Amniotic epithelial cell (primary cell): Measurements from ENCODE around the gene FOSL1.
A peak's percentile ranks its signal among the peaks of the same experiment; 100 is the strongest.

Source experiments
- DNase-seq: peaks from one replicate; pipeline ENCODE4 v3.0.0-alpha.2; 2010; ENCODE audit warnings: low read depth

Gene FOSL1

DNA sequence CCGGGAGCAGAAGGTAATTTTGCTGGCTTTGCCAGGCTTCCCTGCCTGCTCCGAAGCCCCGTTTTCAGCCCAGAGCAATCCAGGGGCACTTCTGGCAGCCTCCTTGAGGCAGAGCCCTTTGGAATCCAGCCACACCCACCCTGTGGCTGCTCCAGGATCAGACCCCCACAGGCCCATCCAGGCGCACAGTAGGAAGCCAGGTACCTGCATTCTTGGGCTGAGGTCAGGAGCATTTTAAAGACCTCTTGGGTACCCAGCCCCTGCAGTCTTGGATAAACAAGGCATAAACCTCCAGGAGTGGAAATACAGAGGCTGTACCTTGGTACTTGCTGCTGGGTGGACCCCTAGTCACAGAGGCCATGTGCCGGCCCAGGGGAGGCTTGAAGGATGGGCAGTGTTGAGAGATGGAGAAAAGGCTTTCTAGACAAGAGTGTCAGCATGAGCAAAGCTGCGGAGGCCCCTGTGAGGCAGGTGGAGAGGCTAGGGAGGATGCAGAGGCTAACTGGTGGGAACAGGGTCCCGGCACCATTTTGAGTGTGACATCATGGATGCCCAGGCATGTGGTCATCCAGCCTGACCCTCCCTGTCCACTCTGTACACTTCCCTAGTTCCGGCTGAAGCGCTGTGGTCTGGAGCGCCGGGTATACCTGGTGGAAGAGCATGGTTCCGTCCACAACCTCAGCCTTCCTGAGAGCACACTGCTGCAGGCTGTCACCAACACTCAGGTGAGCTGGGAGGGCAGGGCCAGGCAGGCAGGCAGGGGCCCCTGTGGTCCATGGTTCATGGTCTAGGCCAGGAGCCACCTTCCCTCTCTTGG is 36.1 kb downstream of the FOSL1 start:
- no peak for DNase-seq

DNA sequence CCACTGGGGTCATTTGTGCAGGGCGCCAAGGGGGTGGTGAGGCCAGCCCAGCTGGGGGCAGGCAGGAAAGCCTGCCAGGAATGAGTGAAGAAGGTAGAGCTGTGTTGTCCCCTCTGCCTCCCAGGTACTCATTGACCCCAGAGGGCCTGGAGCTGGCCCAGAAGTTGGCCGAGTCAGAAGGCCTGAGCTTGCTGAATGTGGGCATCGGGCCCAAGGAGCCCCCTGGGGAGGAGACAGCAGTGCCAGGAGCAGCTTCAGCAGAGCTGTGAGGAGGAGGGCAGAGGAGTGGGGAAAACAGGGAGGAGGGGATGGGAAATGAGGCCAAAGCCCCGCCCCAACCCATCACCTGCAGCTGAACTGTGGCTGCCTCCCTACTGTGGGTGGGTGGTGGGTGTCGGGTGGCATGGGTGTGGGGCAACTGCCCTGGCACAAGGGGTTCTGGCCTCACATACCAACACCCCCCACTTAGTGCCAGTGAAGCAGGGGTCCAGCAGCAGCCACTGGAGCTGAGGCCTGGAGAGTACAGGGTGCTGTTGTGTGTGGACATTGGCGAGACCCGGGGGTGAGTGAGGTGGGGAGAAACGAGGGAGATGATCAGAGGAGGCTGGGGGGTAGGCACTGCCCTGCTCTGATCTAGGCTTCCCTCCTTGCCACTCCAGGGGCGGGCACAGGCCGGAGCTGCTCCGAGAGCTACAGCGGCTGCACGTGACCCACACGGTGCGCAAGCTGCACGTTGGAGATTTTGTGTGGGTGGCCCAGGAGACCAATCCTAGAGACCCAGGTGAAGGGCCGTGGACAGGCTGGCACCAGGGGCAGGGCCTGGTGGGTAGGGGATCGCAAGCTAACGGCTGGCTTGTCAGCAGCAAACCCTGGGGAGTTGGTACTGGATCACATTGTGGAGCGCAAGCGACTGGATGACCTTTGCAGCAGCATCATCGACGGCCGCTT is 37.0 kb downstream of the FOSL1 start:
- no peak for DNase-seq

DNA sequence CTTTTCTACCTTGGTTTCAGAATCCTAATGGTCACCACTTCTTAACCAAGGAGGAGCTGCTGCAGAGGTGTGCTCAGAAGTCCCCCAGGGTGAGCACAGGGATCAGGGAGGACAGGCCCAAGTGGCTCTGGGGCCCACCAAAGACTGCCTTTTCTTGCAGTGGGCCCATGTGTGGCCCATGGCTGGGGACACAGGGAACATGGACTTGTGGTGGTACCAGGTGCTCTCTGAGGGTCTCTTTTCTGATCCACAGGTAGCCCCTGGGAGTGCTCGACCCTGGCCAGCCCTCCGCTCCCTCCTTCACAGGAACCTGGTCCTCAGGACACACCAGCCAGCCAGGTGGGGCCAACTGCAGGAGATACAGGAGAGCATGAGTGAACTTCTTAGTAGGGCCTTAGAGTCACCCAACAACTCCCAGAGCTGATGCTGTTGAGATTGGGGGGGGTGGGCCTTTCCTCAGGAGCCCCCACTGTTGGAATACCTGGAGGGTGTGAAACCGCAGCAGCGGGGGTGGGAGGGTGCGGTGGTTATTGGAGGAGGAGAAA is 37.9 kb downstream of the FOSL1 start:
- DNase-seq: no peak

DNA sequence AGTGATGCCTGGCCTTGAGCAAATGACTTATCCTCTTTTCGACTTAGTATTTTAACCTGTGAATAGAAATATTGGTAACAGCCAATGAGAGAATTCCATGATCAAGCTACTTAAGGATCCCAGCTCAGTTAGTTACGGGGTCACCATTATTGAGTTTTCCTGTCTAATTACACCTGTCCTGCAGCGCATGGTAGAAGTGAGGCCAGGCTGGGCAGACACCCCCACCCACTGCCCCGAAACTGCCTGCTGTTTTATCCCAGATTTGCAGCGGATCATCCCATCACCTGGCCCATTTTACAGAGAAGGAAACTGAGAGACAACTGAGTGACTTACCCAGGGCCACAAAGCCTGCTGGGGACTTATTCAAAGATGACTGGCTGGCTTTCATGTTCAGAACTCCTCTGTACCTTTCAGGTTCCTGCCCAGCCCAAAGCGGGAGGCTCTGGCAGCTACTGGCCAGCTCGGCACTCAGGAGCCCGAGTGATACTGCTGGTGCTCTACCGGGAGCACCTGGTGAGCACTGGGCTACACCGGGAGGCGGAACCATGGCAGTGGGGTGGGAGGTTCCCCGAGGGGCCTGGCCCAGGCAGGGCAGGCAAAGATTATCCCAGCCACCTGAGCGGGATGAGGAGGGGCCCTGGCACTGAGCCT is 38.5 kb downstream of the FOSL1 start:
- no peak for DNase-seq

DNA sequence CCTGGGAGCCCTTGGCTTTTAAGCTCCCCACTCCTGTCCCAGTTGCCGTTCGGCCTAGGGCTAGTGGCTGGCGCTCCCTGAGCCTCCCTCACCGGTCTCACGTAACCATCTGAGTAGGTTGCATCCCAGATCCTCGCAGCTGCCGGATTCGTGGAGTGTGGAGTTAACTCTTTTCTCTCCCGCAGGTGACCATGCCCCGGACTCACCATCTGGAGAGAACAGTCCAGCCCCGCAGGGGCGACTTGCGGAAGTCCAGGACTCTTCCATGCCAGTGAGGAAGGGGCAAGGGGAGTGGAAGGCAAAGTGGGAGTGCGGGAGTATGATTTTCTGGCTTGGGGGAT is 39.1 kb downstream of the FOSL1 start:
- DNase-seq: no peak

DNA sequence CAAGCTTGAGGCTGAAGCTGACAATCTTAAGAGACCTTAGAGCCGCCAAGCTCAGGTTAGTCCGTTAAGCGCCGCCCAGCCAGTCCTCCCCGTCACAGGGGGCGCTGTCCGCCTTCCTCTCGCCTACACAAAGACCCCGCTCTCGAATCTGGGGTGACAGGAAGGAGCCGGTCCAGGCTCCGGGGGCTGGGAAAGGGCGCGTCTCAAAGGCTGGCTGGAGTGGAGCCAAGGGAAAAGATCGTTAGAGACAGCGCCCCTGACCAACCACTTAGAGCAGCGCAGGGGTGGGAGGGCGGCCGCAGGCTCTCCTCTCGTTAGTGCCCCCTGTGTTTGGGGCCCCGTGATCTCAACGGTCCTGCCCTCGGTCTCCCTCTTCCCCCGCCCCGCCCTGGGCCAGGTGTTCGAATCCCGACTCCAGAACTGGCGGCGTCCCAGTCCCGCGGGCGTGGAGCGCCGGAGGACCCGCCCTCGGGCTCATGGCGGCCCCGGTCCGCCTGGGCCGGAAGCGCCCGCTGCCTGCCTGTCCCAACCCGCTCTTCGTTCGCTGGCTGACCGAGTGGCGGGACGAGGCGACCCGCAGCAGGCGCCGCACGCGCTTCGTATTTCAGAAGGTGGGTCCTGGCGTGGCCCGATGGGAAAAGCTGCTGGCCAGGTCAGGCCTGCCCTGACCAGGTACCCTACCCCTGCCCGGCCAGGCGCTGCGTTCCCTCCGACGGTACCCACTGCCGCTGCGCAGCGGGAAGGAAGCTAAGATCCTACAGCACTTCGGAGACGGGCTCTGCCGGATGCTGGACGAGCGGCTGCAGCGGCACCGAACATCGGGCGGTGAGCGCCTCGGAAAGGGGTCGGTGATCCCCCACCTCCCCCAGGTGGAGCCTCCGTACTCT is 39.7 kb downstream of the FOSL1 start, which contains the start of gene MUS81:
Gene MUS81 (plus strand): TSS at position 156 of the 887 bp plus-strand sequence. CDS start 321 bp downstream, at position 477.
- peak; percentile 97 for DNase-seq

DNA sequence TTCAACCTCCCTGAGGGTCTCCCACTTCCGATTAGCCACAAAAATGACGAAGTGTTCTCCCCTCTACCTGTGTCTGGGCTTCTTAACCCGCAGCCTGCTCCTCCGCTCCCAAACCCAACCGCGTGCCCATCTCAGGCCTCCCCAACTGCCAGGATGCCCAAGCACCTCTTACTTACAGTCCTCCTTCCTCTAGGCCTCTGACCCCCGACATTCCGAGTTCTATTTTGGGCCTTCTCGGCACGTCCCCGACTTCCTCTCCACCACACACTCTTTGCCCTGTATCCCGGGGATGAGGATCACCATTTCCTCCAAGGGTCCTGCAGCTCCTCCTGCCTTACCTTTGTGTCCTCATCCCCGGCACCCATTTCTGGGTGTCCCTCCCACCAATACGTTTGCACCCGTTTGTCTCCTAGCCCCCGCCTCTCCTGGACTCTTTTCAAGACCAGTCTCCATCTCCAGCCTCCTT is 40.3 kb downstream of the FOSL1 start:
- no peak for DNase-seq

DNA sequence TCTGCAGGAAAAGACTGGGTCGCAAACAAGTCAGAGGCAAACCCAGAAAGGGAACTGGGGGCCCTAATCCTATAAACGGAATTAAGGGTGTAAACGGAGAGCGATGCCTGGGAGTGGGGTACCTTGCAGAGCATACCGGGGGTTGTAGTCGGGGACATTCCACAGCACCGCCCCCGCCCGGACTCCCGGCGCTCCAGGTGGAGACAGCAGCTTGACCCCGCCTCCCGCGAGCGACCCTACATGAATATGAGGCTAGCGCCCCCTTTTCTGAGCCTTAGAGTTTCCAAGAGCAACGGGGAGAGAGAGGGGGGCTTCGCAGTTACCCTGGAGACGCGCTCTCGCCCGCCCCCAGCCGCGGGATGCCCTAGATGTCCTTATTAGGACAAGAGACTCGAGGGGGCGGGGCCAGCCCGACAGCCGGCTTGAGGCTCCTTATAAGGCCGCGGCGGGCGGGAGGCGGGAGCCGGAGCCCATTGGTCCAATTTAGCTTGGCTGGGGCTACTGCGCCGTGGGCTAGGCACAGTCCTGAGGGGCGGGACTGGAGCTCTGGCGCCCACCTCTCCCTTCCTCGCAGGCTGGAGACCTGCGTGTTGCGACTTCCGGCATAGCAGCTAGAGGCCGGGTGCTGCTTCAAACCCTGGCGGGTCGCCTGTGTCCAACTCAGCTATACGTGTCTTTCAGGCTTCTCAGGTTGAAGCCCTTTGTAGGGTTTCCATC is 40.9 kb downstream of the FOSL1 start:
- DNase-seq: peak; percentile 98

DNA sequence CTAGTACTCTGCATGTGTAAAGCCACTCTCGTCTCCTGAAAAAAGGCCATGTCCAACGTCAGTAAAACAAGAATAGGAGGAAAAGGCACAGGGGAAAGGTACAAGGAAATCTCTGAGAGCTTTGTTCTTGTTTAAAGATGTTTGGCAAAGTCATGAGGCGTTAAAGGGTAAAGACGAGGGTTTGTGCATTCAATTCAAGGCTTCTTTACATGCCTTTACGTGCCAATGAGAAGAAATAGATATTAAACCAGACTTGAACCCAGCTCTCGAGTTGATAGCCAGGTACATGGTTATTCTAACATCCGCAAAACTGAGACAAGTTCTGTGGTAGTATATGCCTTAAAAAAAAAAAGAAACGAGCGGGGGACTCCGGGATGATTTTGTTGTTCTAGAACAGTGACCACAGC is 41.5 kb downstream of the FOSL1 start:
- no peak for DNase-seq

DNA sequence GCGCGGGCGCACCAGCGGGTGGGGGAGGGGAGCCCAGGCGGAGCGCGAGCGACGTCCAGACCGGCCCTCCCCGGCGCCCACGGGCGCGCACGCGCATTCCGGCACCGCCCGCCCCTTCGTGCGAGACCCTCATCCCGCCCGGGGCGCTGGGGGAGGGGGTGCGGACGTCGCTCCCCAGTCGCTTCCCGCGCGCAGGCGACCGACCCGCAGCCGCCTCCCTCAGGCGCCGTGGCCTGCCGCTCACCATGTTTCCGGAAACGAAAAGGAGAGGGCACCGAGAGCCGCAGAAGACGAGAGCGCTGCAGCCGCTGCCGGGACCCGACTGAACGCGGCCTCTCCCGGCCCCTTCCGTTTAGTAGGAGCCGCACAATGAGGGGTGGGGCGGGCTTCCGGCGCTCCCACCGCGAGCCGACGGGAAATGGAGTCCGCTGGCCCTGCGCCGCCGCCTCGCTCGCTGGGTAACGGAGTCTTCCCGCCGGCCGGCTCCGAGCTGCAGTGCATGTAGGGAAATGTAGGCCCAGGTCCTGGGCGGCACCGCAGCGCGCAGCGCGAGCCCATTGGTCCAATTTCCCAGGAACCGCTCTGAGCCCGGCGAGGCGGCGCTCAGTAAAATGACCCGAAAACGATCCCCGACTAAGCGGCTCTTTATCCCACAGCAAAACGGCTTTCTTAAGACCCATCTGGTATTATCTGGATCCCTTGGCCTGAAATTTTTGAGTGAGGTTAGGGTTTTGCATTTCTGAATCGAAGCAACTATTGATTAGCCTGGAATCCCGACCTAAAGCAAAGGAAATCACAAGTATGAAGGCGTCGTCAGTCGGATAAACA is 42.1 kb downstream of the FOSL1 start, which contains the start of gene CFL1:
Gene CFL1 (minus strand): TSS at position 328 of the 828 bp plus-strand sequence. CDS start 81 bp downstream, at position 247.
- peak; percentile 95 for DNase-seq

DNA sequence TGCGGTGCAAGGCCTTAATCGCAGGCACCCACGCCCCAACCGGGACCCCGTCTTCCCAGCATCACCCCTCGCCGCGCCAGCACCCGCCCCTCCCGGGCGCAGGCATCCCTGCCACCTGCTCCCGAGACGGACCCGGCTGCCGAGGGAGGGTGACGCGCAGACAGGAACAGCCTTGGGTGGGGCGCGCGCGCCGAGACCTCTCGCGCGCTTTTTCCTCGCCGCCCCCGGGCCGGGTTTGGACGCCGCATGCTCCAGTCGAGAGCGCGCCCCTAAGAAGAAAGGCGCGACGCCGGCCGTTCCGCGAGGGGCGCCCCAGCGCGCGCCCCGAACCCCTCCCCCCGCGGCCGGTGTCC is 42.7 kb downstream of the FOSL1 start:
- no peak for DNase-seq

DNA sequence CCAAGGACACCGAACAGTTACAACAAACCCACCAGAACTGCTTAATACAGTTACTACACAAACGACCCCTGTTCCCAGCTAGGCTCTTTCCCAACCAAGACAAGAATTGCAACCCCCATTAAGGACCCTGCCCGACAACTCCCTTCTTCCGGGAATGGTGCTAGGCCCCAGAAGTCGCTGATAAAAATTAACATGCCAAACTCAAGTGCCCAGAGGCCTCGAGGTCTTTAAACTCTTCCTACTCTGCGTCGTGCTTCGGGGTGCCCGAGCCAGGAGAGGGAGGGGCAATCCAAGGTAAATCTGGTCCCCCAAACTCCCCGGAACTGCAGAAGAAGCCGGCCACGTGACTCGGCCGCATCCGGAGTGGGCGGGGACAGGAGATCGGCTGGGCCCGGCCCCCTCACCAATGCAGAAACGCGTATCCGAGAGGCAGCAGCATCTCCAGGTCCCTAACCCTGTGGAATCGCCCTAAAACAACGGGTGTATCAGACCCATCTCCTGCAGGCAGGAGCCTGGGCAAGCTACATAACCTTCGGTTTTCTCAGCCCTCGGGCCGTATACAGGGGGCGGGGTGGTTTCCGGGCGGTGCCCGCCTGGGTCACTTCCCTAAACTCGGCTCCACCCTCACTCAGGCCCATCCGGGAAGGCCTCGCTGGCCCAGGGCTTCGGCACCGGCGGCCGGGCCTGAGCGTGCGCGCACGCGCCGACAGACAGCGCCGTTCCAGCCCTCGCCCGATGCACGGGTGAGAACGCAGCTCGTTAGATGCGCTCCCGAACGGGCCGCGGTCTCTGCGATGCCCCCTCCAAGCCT is 43.3 kb downstream of the FOSL1 start:
- peak; percentile 55 for DNase-seq

DNA sequence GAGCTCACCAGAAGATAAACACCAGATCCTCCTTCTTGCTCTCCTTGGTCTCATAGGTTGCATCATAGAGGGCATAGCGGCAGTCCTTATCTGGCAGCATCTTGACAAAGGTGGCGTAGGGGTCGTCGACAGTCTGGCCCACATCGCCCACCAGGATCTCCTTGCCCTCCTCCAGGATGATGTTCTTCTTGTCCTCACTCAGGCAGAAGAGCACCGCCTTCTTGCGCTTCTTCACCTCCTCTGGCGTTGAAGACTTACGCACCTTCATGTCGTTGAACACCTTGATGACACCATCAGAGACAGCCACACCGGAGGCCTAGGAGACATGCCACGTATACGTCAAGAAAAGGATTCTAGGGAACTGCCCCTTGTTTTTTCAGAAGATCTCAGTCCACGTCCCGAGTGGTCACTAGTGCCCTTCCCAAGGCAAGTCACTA is 44.2 kb downstream of the FOSL1 start:
- DNase-seq: peak; percentile 39

DNA sequence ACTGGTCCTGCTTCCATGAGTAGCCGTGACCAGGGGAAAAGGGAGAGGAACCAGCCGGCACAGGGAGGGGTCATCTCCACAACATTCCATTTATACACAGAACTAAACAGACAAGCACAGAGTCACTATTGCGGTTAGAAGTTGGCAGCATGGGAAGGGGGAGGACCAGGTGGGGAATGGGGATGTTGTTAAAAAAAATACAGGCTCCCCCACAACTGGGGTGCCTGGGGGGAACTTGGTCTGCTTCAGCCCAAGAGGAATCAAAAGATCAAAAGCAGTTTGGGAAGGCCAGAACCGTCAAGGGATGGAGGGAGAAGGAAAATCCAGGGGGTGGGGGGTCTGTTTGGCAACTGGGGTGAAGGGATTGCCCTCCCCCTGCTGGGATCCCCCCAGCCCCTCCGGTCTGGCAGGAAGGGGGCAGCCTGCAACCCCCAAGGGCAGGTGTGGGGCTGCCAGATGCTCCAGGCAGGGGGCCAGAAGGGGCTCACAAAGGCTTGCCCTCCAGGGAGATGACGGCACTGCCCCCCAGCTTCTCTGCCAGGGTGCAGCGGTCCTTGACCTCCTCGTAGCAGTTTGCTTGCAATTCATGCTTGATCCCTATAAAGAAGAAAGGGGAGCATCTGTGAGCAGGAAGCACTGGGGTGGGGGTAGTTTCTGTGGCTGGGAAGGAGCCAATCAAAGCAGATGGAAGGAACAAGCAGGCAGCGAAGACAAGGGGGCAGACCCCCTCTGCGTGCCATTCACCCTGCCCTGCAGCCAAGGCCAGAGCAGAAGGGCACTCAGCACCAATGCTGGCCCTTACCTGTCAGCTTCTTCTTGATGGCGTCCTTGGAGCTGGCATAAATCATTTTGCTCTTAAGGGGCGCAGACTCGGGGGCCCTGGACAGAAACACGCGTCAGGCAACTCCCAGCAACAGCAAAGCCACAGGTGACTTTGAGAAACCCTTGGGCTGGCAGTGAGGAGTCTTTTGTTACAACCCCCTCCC is 45.0 kb downstream of the FOSL1 start:
- no peak for DNase-seq

DNA sequence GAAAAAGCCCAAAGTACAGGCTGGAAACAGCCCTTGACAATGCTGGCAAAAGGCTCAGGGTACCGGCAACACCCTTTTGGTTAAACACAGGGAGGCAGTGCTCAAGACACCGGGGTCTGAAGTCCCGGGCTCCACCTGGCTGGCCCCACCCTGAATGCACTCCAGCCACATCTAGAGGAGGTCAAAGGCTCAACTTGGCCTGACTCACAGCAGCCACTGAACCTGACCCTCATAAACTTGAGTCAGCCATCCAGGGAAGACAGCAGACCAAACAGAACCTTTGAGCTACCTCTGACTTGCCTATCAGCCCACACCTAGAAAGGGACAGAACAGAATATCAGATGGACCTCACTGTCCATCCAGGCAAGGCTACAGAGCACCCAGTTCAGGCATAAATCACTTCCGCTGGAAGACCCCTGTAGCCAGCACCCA is 46.0 kb downstream of the FOSL1 start:
- DNase-seq: no peak

DNA sequence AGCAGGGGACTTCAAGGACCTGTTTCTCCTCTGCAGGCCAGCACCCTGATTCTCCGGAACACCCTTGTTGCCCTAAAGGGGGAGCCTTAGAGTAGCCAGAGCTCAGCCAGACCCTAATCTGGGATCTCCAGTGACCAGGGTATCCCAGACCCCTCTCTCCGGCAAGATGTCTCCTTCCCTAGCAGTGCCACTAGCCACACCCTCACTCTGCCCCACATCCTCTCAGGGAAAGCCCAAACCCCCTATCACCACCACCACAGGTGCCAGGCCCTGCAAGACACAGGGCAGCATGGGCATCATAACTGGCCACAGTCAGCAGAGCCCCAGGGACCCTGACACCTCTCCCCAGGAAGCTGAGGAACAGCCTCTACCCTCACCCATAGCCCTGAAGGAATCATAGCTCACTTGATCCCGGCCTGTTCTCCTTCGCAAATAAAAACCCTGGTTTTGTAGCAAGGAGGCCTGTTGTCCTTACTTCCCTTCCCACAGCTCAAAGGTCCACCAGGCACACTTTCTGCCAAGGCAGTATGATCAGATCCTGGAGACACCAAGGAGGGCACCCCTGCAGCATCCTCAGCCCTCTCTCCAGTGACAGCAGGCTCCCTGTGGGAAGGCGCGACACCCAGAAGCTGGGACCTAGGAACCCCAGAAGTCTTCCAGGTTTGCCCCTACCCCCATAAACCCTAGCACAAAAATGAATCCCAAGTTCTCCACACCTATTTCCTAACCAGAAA is 46.8 kb downstream of the FOSL1 start:
- no peak for DNase-seq
